Naive B cell (primary cell): Measurements from ENCODE around the gene OR13F1. TPM values are rescaled to one million over a fixed set of nuclear protein-coding genes. Genes with fewer than 3 reads are reported as not detected.

Source experiments
- ATAC-seq, 2 donors: fragments of 150-1000 bp; cut with Tn5 transposase; 2 replicates each; pipeline ENCODE4 v1.10.0; 2021; ENCODE audit warnings: low read depth in 2 of 2, mild to moderate bottlenecking in 2 of 2, moderate library complexity in 2 of 2
- DNase-seq: peaks from one replicate; pipeline ENCODE4 v3.0.0; 2022
- H3K27ac Mint-ChIP-seq, 6 donors: one replicate each; pipeline ENCODE4 v1.8.0; 2020 to 2022; ENCODE audit warnings: mild to moderate bottlenecking in 6 of 6, mixed read lengths in 6 of 6, moderate library complexity in 5 of 6, inconsistent platforms in 2 of 6
- H3K27me3 Mint-ChIP-seq, 3 donors: one replicate each; pipeline ENCODE4 v1.8.0; 2021 to 2022; ENCODE audit warnings: mixed read lengths in 3 of 3, mild to moderate bottlenecking in 1 of 3
- H3K36me3 Mint-ChIP-seq, 2 donors: one replicate each; pipeline ENCODE4 v1.8.0; 2020 to 2022; ENCODE audit warnings: mixed read lengths in 2 of 2, inconsistent platforms in 1 of 2, mild to moderate bottlenecking in 1 of 2
- H3K4me1 Mint-ChIP-seq, 3 donors: one replicate each; pipeline ENCODE4 v1.8.0; 2020 to 2022; ENCODE audit warnings: mixed read lengths in 3 of 3, inconsistent platforms in 1 of 3, mild to moderate bottlenecking in 1 of 3, moderate library complexity in 1 of 3
- H3K4me3 Mint-ChIP-seq, 8 donors: one replicate each; pipeline ENCODE4 v1.8.0; 2020 to 2022; ENCODE audit warnings: mild to moderate bottlenecking in 8 of 8, mixed read lengths in 8 of 8, moderate library complexity in 8 of 8, inconsistent platforms in 2 of 8
- H3K9me3 Mint-ChIP-seq, 7 donors: one replicate each; pipeline ENCODE4 v1.8.0; 2020 to 2022; ENCODE audit warnings: mixed read lengths in 7 of 7, mild to moderate bottlenecking in 5 of 7, inconsistent platforms in 2 of 7, moderate library complexity in 1 of 7
- polyA plus RNA-seq, 6 donors: library from polyadenylated mRNA; unstranded; fragments of 300-500 nt; fragmentation: Illumina TruSeq; gene quantifications; one replicate each; pipeline ENCODE4 v1.2.3, GENCODE V29; 2021; ENCODE audit warnings: low read depth in 6 of 6

Gene OR13F1
- polyA plus RNA-seq, 6 donors from 2014 or later = not detected

DNA sequence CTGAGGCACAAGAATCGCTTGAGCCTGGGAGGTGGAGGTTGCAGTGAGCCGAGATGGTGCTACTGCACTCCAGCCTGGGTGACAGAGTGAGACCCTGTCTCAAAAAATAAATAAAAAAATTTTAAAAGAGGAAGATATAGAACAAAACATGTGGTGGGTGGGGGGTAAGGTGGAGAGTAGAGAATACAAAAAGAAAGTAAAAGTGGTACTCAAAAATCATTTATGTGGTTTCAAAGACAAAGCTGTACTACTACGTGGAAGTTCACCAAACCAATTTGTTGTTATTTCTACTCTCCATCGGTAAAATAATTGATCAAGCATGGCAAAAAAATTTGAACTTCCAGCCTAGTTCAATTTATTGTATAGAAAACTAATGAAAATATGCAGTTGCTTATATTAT is 40.6 kb downstream of the OR13F1 start:
- Mint-ChIP-seq H3K4me1 (no peaks in the 10 kb centered on the region), H3K27ac (no peak overlapping the region), H3K9me3 (no peaks in the 10 kb centered on the region), H3K36me3 (no peaks in the 10 kb centered on the region), H3K4me3 (no peak overlapping the region), H3K27me3 (no peaks in the 10 kb centered on the region)
- DNase-seq (no peak), ATAC-seq (no peak)

GRCh38 chr9:104553261-104553660 is 49.2 kb downstream of the OR13F1 start:
- H3K27me3 Mint-ChIP-seq = peaks cover 0 to 5% (median 0%) of the 10 kb centered on the region in 3 donors
- peaks cover 5 to 15% (median 6%) of the 10 kb centered on the region in 7 donors for H3K9me3 Mint-ChIP-seq
- H3K4me3 Mint-ChIP-seq = no peak overlapping the region
- no peak for DNase-seq
- H3K36me3 Mint-ChIP-seq = no peaks in the 10 kb centered on the region
- no peak overlapping the region for H3K27ac Mint-ChIP-seq
- no peaks in the 10 kb centered on the region for H3K4me1 Mint-ChIP-seq
- ATAC-seq = no peak

Other genes with a start within 250 kb of the OR13F1 start
- gene OR13C4, start 22.9 kb downstream of the OR13F1 start, polyA plus RNA-seq = not detected
- not detected for gene OR13C3, start 32.6 kb downstream of the OR13F1 start, polyA plus RNA-seq
- not detected for gene OR13C8, start 64.9 kb downstream of the OR13F1 start, polyA plus RNA-seq
- gene OR13C5, start 95.2 kb downstream of the OR13F1 start, polyA plus RNA-seq = not detected
- not detected for gene OR13C2, start 101.4 kb downstream of the OR13F1 start, polyA plus RNA-seq
- not detected for gene OR13C9, start 113.9 kb downstream of the OR13F1 start, polyA plus RNA-seq
- gene OR13D1, start 190.3 kb downstream of the OR13F1 start, polyA plus RNA-seq = not detected
- gene NIPSNAP3A, start 243.4 kb downstream of the OR13F1 start, polyA plus RNA-seq = 10 to 100 TPM; 22.1 to 60.3 (median 28.3) TPM